Activated CD8-positive, alpha-beta T cell treated with anti-CD3 and anti-CD28 coated beads for 36 hours (primary cell): Measurements from ENCODE around the gene AAMP. TPM values are rescaled to one million over a fixed set of nuclear protein-coding genes. Genes with fewer than 3 reads are reported as not detected.
A peak's percentile ranks its signal among the peaks of the same experiment; 100 is the strongest.

ENCODE experiments used
- ATAC-seq: fragments of 200-7000 bp; cut with Tn5 transposase; one replicate; pipeline ENCODE4 v1.10.0; 2021; ENCODE audit warnings: mild to moderate bottlenecking, moderate library complexity
- CTCF ChIA-PET: fragments of 350-600 bp; sonication (Branson Sonifier 250); formaldehyde crosslinking; loops from one replicate; lab custom pipeline; 2021; ENCODE audit warnings: antibody characterized with exemption; lab: Charles Lee
- POLR2A ChIA-PET: fragments of 350-600 bp; sonication (Branson Sonifier 250); formaldehyde crosslinking; loops from one replicate; lab custom pipeline; 2021; ENCODE audit warnings: antibody characterized with exemption; lab: Charles Lee
- DNase-seq: peaks from one replicate; pipeline ENCODE4 v3.0.0-alpha.2; 2020
- H3K27ac Mint-ChIP-seq: one replicate; pipeline ENCODE4 v1.8.0; 2021; ENCODE audit warnings: mild to moderate bottlenecking, mixed read lengths
- H3K27me3 Mint-ChIP-seq: one replicate; pipeline ENCODE4 v1.8.0; 2021; ENCODE audit warnings: mixed read lengths
- H3K36me3 Mint-ChIP-seq: one replicate; pipeline ENCODE4 v1.8.0; 2021; ENCODE audit warnings: low read depth, mixed read lengths
- H3K4me1 Mint-ChIP-seq: one replicate; pipeline ENCODE4 v1.8.0; 2021; ENCODE audit warnings: low read depth, mixed read lengths
- H3K4me3 Mint-ChIP-seq: one replicate; pipeline ENCODE4 v1.8.0; 2021; ENCODE audit warnings: mild to moderate bottlenecking, moderate library complexity, mixed read lengths
- H3K9me3 Mint-ChIP-seq: one replicate; pipeline ENCODE4 v1.8.0; 2021; ENCODE audit warnings: mixed read lengths
- CTCF ChIP-seq: fragments of 200-600 bp; IDR thresholded peaks from one replicate; pipeline ENCODE4 v1.8.0; 2022; ENCODE audit warnings: antibody characterized with exemption, mild to moderate bottlenecking
- intact Hi-C: fragments of 100-400 bp; cut with micrococcal nuclease; formaldehyde crosslinking; loops from one replicate; pipeline ENCODE4 v1.10.0; 2022
- microRNA-seq: library from miRNA; unstranded; fragments of <30 nt; microRNA quantifications from one replicate; pipeline ENCODE4 v1.2.0, GENCODE V29; 2022; ENCODE audit warnings: borderline microRNAs expressed, borderline replicate concordance
- total RNA-seq, 2 experiments: library from RNA; stranded (reverse); gene quantifications; one replicate each; pipeline ENCODE4 v1.2.3, GENCODE V29; 2021

Gene AAMP
- total RNA-seq, 2 experiments from 2014 or later = 75.8 to 82.8 TPM

GRCh38 chr2:218216674-218217359, 53.1 kb downstream of the AAMP start, which contains the start of gene ARPC2:
Gene ARPC2, plus strand, starts transcription at chr2:218217189. Its CDS starts 282 bp downstream, at chr2:218217471.
- intact Hi-C loops = loop anchor here (5.0 kb wide), 1 partner anchor 180 kb away; the partner anchor contains the start of gene CTDSP1
- CTCF ChIA-PET = interaction anchor here (0.6 to 1.9 kb wide), 5 partner anchors 8 to 56 kb away, joined by 3 to 5 read pairs (median 4); no protein-coding TSS in a partner anchor
- no peak for TF ChIP-seq CTCF
- peak within 1 kb of the TSS; percentile 97 for H3K27ac Mint-ChIP-seq
- H3K9me3 Mint-ChIP-seq = no peaks in the 10 kb centered on the region
- POLR2A ChIA-PET = interaction anchor here (0.9 to 5.0 kb wide), 10 partner anchors 12 to 70 kb away, joined by 3 to 37 read pairs (median 3); partner anchors contain the start of genes AAMP and PNKD
- peaks cover 24% of the 10 kb centered on the region for H3K4me1 Mint-ChIP-seq
- DNase-seq = peak; percentile 96
- ATAC-seq = peak; percentile 69
- H3K36me3 Mint-ChIP-seq = peaks cover 47% of the 10 kb centered on the region
- H3K27me3 Mint-ChIP-seq = no peaks in the 10 kb centered on the region
- H3K4me3 Mint-ChIP-seq = peak within 1 kb of the TSS; percentile 93

- ATAC-seq = no peak
- Mint-ChIP-seq H3K4me1 (peaks cover 19% of the 10 kb centered on the region), H3K27ac (peak overlapping the region; percentile 97), H3K36me3 (peaks cover 42% of the 10 kb centered on the region), H3K4me3 (peak overlapping the region; percentile 93), H3K9me3 (no peaks in the 10 kb centered on the region), H3K27me3 (no peaks in the 10 kb centered on the region)
- DNase-seq = no peak
- TF ChIP-seq CTCF = no peak
- ChIA-PET CTCF (interaction anchor here (0.6 to 1.9 kb wide), 6 partner anchors 9 to 57 kb away, joined by 3 to 5 read pairs (median 4); no protein-coding TSS in a partner anchor), POLR2A (interaction anchor here (0.7 to 1.6 kb wide), 10 partner anchors 14 to 71 kb away, joined by 3 to 8 read pairs (median 3); partner anchors contain the start of genes AAMP and PNKD)
- intact Hi-C loops = loop anchor here (5.0 kb wide), 1 partner anchor 181 kb away; the partner anchor contains the start of gene CTDSP1
Measured at GRCh38 chr2:218216336-218216673, 53.6 kb downstream of the AAMP start.

Small RNAs within 50 kb of the gene (microRNA-seq; reads per million reads assigned to microRNA genes)
- 1.8 reads per million for gene MIR6513

Other genes with a start within 250 kb of the AAMP start
- under 1 TPM; 0.76 to 0.88 TPM for gene RUFY4, start 200.9 kb downstream of the AAMP start, total RNA-seq
- under 1 TPM; 0.22 to 0.27 TPM for gene CXCR2, start 144.1 kb downstream of the AAMP start, total RNA-seq
- gene CXCR1, start 103.2 kb downstream of the AAMP start, total RNA-seq = not detected
- gene ARPC2, start 52.9 kb downstream of the AAMP start, total RNA-seq = 100 to 1,000 TPM; 636 to 644 TPM
- gene GPBAR1, start 9.1 kb downstream of the AAMP start, total RNA-seq = under 1 TPM; 0.16 to 0.45 TPM
- gene PNKD, start 382 bp upstream of the AAMP start, total RNA-seq = 10 to 100 TPM; 19.8 to 24.4 TPM
- 10 to 100 TPM; 53.5 to 57.9 TPM for gene TMBIM1, start 22.4 kb upstream of the AAMP start, total RNA-seq
- gene CATIP, start 86.7 kb upstream of the AAMP start, total RNA-seq = not detected
- under 1 TPM; 0.13 to 0.23 TPM for gene SLC11A1, start 112.1 kb upstream of the AAMP start, total RNA-seq
- 10 to 100 TPM; 85.8 to 94.7 TPM for gene CTDSP1, start 129.7 kb upstream of the AAMP start, total RNA-seq
- gene VIL1, start 149.0 kb upstream of the AAMP start, total RNA-seq = not detected